ENCODE results near the gene IGSF21. TPM values are rescaled to one million over a fixed set of nuclear protein-coding genes. Genes with fewer than 3 reads are reported as not detected.

IGSF21 gene
- total RNA-seq, 1 experiment from 2014 or later: not detected

- ChIA-PET CTCF (interaction anchor here (0.7 kb wide), 1 partner anchor 15 kb away, joined by 3 read pairs; no protein-coding TSS in a partner anchor), POLR2A (no interaction called here)
- Mint-ChIP-seq H3K4me3 (ENCODE audit: unreplicated experiment) (no peak overlapping the region), H3K36me3 (ENCODE audit: insufficient read depth, unreplicated experiment) (no peaks in the 10 kb centered on the region), H3K9me3 (ENCODE audit: unreplicated experiment) (peaks cover 19% of the 10 kb centered on the region), H3K27me3 (ENCODE audit: insufficient read depth, unreplicated experiment) (no peaks in the 10 kb centered on the region), H3K27ac (ENCODE audit: low read depth, unreplicated experiment) (no peak overlapping the region), H3K4me1 (ENCODE audit: insufficient read depth, unreplicated experiment) (no peaks in the 10 kb centered on the region)
- DNase-seq (ENCODE audit: unreplicated experiment): peak; percentile 5
- BruUV-seq (replicated peaks): no TSS peak
- intact Hi-C loops (cut with micrococcal nuclease): no loop called here
- peak; percentile 18 for TF ChIP-seq CTCF (IDR thresholded peaks at IDR 0.05; ENCODE audit: unreplicated experiment)
Measured at GRCh38 chr1:18373882-18374493, 266.4 kb downstream of the IGSF21 start.

GRCh38 chr1:18376661-18377060, 269.1 kb downstream of the IGSF21 start:
- Mint-ChIP-seq H3K27ac (ENCODE audit: low read depth, unreplicated experiment) (no peak overlapping the region), H3K4me3 (ENCODE audit: unreplicated experiment) (no peak overlapping the region), H3K4me1 (ENCODE audit: insufficient read depth, unreplicated experiment) (no peaks in the 10 kb centered on the region), H3K36me3 (ENCODE audit: insufficient read depth, unreplicated experiment) (no peaks in the 10 kb centered on the region), H3K9me3 (ENCODE audit: unreplicated experiment) (peaks cover 29% of the 10 kb centered on the region), H3K27me3 (ENCODE audit: insufficient read depth, unreplicated experiment) (no peaks in the 10 kb centered on the region)
- CTCF ChIA-PET: interaction anchor here (1.1 kb wide), 1 partner anchor 142 kb away, joined by 3 read pairs; no protein-coding TSS in a partner anchor
- no peak for DNase-seq (ENCODE audit: unreplicated experiment)
- POLR2A ChIA-PET: no interaction called here
- TF ChIP-seq CTCF (IDR thresholded peaks at IDR 0.05; ENCODE audit: unreplicated experiment): no peak
- no TSS peak for BruUV-seq (replicated peaks)
- intact Hi-C loops (cut with micrococcal nuclease): no loop called here

- POLR2A ChIA-PET: no interaction called here
- no TSS peak for BruUV-seq (replicated peaks)
- H3K36me3 Mint-ChIP-seq (ENCODE audit: insufficient read depth, unreplicated experiment): no peaks in the 10 kb centered on the region
- no peak overlapping the region for H3K27ac Mint-ChIP-seq (ENCODE audit: low read depth, unreplicated experiment)
- CTCF ChIA-PET: no interaction called here
- DNase-seq (ENCODE audit: unreplicated experiment): no peak
- TF ChIP-seq CTCF (IDR thresholded peaks at IDR 0.05; ENCODE audit: unreplicated experiment): no peak
- peaks cover 10% of the 10 kb centered on the region for H3K27me3 Mint-ChIP-seq (ENCODE audit: insufficient read depth, unreplicated experiment)
- no peak overlapping the region for H3K4me3 Mint-ChIP-seq (ENCODE audit: unreplicated experiment)
- H3K9me3 Mint-ChIP-seq (ENCODE audit: unreplicated experiment): peaks cover 18% of the 10 kb centered on the region
- no peaks in the 10 kb centered on the region for H3K4me1 Mint-ChIP-seq (ENCODE audit: insufficient read depth, unreplicated experiment)
- intact Hi-C loops (cut with micrococcal nuclease): no loop called here
Measured at GRCh38 chr1:18380288-18380687, 272.7 kb downstream of the IGSF21 start.

- no TSS peak for BruUV-seq (replicated peaks)
- POLR2A ChIA-PET: no interaction called here
- H3K27me3 Mint-ChIP-seq (ENCODE audit: insufficient read depth, unreplicated experiment): peaks cover 15% of the 10 kb centered on the region
- H3K4me1 Mint-ChIP-seq (ENCODE audit: insufficient read depth, unreplicated experiment): no peaks in the 10 kb centered on the region
- H3K36me3 Mint-ChIP-seq (ENCODE audit: insufficient read depth, unreplicated experiment): no peaks in the 10 kb centered on the region
- peaks cover 18% of the 10 kb centered on the region for H3K9me3 Mint-ChIP-seq (ENCODE audit: unreplicated experiment)
- CTCF ChIA-PET: no interaction called here
- TF ChIP-seq CTCF (IDR thresholded peaks at IDR 0.05; ENCODE audit: unreplicated experiment): no peak
- no peak overlapping the region for H3K27ac Mint-ChIP-seq (ENCODE audit: low read depth, unreplicated experiment)
- DNase-seq (ENCODE audit: unreplicated experiment): no peak
- intact Hi-C loops (cut with micrococcal nuclease): no loop called here
- no peak overlapping the region for H3K4me3 Mint-ChIP-seq (ENCODE audit: unreplicated experiment)
Measured at GRCh38 chr1:18384059-18384458, 276.5 kb downstream of the IGSF21 start.
